ENCODE results near the gene PLXND1. TPM values are rescaled to one million over a fixed set of nuclear protein-coding genes. Genes with fewer than 3 reads are reported as not detected.

The PLXND1 gene
- total RNA-seq, 2 donors from 2014 or later: 47.7 to 135 TPM

DNA sequence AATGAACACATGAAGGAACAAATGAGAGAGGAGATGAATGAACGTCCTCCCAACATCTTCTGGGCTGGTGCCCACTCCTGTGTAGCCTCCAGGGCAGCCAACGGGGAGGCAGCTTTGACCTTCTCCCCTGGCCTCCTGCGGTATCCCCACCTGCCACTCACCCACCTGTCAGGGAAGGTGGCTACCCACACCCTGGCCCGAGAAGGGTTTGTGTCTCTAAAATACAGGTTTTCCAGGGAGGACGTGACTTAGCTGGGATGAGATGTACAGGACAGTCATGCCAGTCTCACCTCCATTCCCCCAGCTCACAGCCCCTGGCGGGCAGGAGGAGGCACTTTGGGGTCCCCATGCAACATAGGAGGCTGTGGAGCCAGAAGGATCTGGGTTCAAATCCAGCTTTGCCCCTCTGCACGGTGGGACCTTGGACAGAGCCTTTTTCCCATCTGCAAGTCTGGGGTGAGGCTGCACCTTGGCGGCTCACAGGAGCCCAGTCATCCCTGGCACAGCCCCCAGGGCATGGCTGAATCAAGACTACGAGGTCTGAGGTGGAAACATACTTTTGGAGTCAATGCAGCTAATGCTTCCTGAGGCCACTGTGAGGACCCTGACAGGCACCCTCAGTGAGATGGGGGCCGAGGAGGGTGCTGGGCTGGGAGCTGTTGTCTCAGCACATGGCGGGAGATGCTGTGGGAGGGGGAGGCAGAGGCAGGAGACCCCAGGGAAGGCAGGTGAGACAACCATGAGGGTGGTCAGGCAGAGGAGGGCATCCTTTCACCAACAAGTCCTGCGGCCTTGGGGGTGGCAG, 11.1 kb upstream of the PLXND1 start:
- WGBS, 2 donors: 78 to 91% methylated on average over 8 to 12 of the region's 12 CpGs
- H3K9me3 ChIP-seq: no peaks in the 10 kb centered on the region
- H3K27ac ChIP-seq: peak overlapping the region in 2 of 4 donors; percentile 20 to 59
- H3K4me1 ChIP-seq: peaks cover 6% of the 10 kb centered on the region
- DNase-seq (no peak), ATAC-seq (no peak)
- H3K36me3 ChIP-seq (replicated peaks in 1 of 2; ENCODE audit: insufficient read depth in 1 of 2, low read depth in 2 of 2): no peaks in the 10 kb centered on the region
- H3K27me3 ChIP-seq: no peaks in the 10 kb centered on the region
- no peak for TF ChIP-seq CTCF (IDR thresholded peaks at IDR 0.05)
- no peak for TF ChIP-seq POLR2A (IDR thresholded peaks at IDR 0.05)
- H3K4me3 ChIP-seq: no peak overlapping the region
- intact Hi-C loops (cut with DNase I): loop anchor here (10.0 kb wide), 1 partner anchor 133 kb away; no protein-coding TSS in a partner anchor

DNA sequence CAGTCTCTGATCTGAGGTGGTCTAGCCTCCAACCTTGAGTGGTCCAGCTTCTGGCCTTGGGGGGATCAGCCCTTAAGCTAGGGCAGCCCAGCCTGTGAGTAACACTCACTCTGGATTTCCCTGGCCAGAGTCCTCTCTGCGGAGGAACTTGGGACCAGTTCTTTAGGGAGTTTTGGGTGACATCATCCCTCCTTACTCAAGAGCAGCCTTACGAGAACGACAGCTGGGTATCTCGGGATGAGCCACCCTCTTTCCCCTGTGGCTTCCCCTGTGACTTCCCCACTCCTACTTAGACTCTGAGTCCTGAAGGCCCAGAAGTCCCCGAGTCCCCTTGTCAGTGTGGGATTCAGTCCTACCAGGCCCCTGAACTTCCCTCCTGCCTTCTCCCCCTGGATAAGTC, 10.2 kb upstream of the PLXND1 start:
- ATAC-seq (peak; percentile 25), DNase-seq (peak in 2 of 4 donors; percentile 18 to 65)
- no peak overlapping the region for H3K4me3 ChIP-seq
- 69 to 76% methylated on average over 4 to 5 of the region's 5 CpGs for WGBS, 2 donors
- intact Hi-C loops (cut with DNase I): loop anchor here (10.0 kb wide), 1 partner anchor 132 kb away; no protein-coding TSS in a partner anchor
- no peaks in the 10 kb centered on the region for H3K36me3 ChIP-seq (replicated peaks in 1 of 2; ENCODE audit: insufficient read depth in 1 of 2, low read depth in 2 of 2)
- no peak for TF ChIP-seq CTCF (IDR thresholded peaks at IDR 0.05)
- no peak for TF ChIP-seq POLR2A (IDR thresholded peaks at IDR 0.05)
- peak overlapping the region in 2 of 4 donors; percentile 20 to 59 for H3K27ac ChIP-seq
- H3K4me1 ChIP-seq: peaks cover 6% of the 10 kb centered on the region
- no peaks in the 10 kb centered on the region for H3K9me3 ChIP-seq
- no peaks in the 10 kb centered on the region for H3K27me3 ChIP-seq

DNA sequence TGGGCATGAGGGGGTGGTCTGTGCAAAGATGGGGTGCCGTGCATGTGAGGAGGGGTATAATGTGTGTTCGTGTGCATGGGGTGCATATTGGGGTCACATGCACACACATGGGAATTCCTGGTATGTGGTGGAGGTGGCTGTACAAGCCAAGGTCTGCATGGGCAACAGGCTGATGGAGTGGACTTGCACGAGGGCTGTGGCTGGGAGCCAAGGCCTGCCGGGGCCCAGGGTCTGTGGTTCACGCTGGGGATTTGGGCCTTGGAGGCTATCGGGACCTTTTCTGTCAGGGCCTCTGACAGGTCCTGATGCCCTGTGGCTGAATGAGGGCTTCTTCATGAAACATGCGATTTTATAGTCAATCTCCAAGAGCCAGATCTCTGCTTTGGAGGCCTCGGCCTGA, 9.8 kb upstream of the PLXND1 start:
- peaks cover 6% of the 10 kb centered on the region for H3K4me1 ChIP-seq
- no peak for TF ChIP-seq POLR2A (IDR thresholded peaks at IDR 0.05)
- TF ChIP-seq CTCF (IDR thresholded peaks at IDR 0.05): no peak
- no peak for DNase-seq

GRCh38 chr3:129615751-129616281, 9.3 kb upstream of the PLXND1 start:
- WGBS, 2 donors: 74 to 78% methylated on average over 7 to 8 of the region's 8 CpGs
- no peak for DNase-seq
- ATAC-seq: no peak
- Histone ChIP-seq H3K4me1 (peaks cover 6% of the 10 kb centered on the region), H3K36me3 (replicated peaks in 1 of 2; ENCODE audit: insufficient read depth in 1 of 2, low read depth in 2 of 2) (no peaks in the 10 kb centered on the region), H3K4me3 (no peak overlapping the region), H3K27me3 (no peaks in the 10 kb centered on the region), H3K27ac (peak overlapping the region in 1 of 4 donors; percentile 54), H3K9me3 (no peaks in the 10 kb centered on the region)
- intact Hi-C loops (cut with DNase I): loop anchor here (10.0 kb wide), 1 partner anchor 131 kb away; no protein-coding TSS in a partner anchor
- TF ChIP-seq POLR2A (IDR thresholded peaks at IDR 0.05) (no peak), CTCF (IDR thresholded peaks at IDR 0.05) (no peak)

More for the DNA sequence above, 9.8 kb upstream of the PLXND1 start:
- Histone ChIP-seq H3K36me3 (replicated peaks in 1 of 2; ENCODE audit: insufficient read depth in 1 of 2, low read depth in 2 of 2) (no peaks in the 10 kb centered on the region), H3K27ac (peak overlapping the region in 2 of 4 donors; percentile 20 to 54), H3K4me3 (no peak overlapping the region), H3K9me3 (no peaks in the 10 kb centered on the region), H3K27me3 (no peaks in the 10 kb centered on the region)
- intact Hi-C loops (cut with DNase I): loop anchor here (10.0 kb wide), 1 partner anchor 131 kb away; no protein-coding TSS in a partner anchor
- WGBS, 2 donors: 59 to 61% methylated on average over 5 to 8 of the region's 8 CpGs
- no peak for ATAC-seq

Measured in body of pancreas (tissue), 4 donors.